ENCODE results near the gene CMSS1.

CMSS1 gene

DNA sequence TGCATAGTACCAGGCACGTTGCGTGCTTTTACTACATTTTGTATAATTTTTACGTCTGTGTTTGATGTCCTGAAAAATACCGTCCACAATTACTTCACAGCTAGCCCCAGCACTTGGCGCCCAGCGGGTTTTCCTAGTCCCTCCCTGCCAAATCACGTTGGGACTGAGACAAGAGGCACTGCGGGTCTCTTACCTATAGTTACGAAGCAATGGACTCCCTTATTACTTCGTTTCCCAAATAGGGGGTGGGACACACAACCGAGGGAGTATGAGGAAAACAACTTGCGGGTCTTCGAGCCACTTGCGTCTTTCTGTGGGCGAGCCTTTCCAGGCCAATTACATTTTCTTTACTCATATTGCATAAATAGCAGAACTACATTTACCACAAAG lies 620 bp upstream of the CMSS1 start:
- Histone ChIP-seq H3K9me2 (ENCODE audit: low read depth, low read length) (no peaks in the 10 kb centered on the region), H3K4me2 (ENCODE audit: low read length) (peak overlapping the region; percentile 86), H3K27ac (ENCODE audit: low read depth, low read length, poor library complexity, severe bottlenecking) (peak overlapping the region; percentile 60), H3K4me1 (ENCODE audit: insufficient read depth, low read length, severe bottlenecking) (peaks cover 22% of the 10 kb centered on the region), H4K20me1 (ENCODE audit: insufficient read depth, low read length) (no peaks in the 10 kb centered on the region), H3F3A (ENCODE audit: insufficient read depth, low read length) (no peaks in the 10 kb centered on the region), H3K79me2 (ENCODE audit: insufficient read depth, low read length) (peaks cover 14% of the 10 kb centered on the region), H3K36me3 (ENCODE audit: insufficient read depth, low read length) (peaks cover 6% of the 10 kb centered on the region; the same call in 1 of the 2 replicates), H2AFZ (ENCODE audit: low read length) (peak overlapping the region; percentile 53; the same call in 1 of the 2 replicates), H3K9me3 (ENCODE audit: low read length) (no peaks in the 10 kb centered on the region), H3K9ac (ENCODE audit: low read length) (peak overlapping the region; percentile 71), H3K4me3 (ENCODE audit: low read depth, low read length, poor library complexity, severe bottlenecking) (peak overlapping the region; percentile 75), H3K27me3 (ENCODE audit: insufficient read depth, low read length) (no peaks in the 10 kb centered on the region)
- no peak for TF ChIP-seq EZH2 (IDR thresholded peaks at IDR 0.05; ENCODE audit: borderline replicate concordance, low read length)
- TF ChIP-seq, protein P1, sequence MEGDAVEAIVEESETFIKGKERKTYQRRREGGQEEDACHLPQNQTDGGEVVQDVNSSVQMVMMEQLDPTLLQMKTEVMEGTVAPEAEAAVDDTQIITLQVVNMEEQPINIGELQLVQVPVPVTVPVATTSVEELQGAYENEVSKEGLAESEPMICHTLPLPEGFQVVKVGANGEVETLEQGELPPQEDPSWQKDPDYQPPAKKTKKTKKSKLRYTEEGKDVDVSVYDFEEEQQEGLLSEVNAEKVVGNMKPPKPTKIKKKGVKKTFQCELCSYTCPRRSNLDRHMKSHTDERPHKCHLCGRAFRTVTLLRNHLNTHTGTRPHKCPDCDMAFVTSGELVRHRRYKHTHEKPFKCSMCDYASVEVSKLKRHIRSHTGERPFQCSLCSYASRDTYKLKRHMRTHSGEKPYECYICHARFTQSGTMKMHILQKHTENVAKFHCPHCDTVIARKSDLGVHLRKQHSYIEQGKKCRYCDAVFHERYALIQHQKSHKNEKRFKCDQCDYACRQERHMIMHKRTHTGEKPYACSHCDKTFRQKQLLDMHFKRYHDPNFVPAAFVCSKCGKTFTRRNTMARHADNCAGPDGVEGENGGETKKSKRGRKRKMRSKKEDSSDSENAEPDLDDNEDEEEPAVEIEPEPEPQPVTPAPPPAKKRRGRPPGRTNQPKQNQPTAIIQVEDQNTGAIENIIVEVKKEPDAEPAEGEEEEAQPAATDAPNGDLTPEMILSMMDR (IDR thresholded peaks at IDR 0.05; ENCODE audit: low read length) = no peak

- no peaks in the 10 kb centered on the region for H3K9me2 ChIP-seq (ENCODE audit: low read depth, low read length)
- H3K4me3 ChIP-seq (ENCODE audit: low read depth, low read length, poor library complexity, severe bottlenecking) = peak overlapping the region; percentile 75
- no peaks in the 10 kb centered on the region for H3F3A ChIP-seq (ENCODE audit: insufficient read depth, low read length)
- peak overlapping the region; percentile 0 for H3K27ac ChIP-seq (ENCODE audit: low read depth, low read length, poor library complexity, severe bottlenecking)
- no peak for TF ChIP-seq EZH2 (IDR thresholded peaks at IDR 0.05; ENCODE audit: borderline replicate concordance, low read length)
- TF ChIP-seq, protein P1 (IDR thresholded peaks at IDR 0.05; ENCODE audit: low read length) = no peak
- no peaks in the 10 kb centered on the region for H4K20me1 ChIP-seq (ENCODE audit: insufficient read depth, low read length)
- H3K36me3 ChIP-seq (ENCODE audit: insufficient read depth, low read length) = peaks cover 6% of the 10 kb centered on the region; the same call in 1 of the 2 replicates
- H3K9me3 ChIP-seq (ENCODE audit: low read length) = no peaks in the 10 kb centered on the region
- H3K27me3 ChIP-seq (ENCODE audit: insufficient read depth, low read length) = no peaks in the 10 kb centered on the region
- peaks cover 26% of the 10 kb centered on the region for H3K4me1 ChIP-seq (ENCODE audit: insufficient read depth, low read length, severe bottlenecking)
- no peak overlapping the region for H2AFZ ChIP-seq (ENCODE audit: low read length)
- H3K79me2 ChIP-seq (ENCODE audit: insufficient read depth, low read length) = peaks cover 14% of the 10 kb centered on the region
- peak overlapping the region; percentile 71 for H3K9ac ChIP-seq (ENCODE audit: low read length)
- peak overlapping the region; percentile 86 for H3K4me2 ChIP-seq (ENCODE audit: low read length)
These were observed 1.2 kb downstream of the CMSS1 start for GRCh38 chr3:99818818-99819217.

DNA sequence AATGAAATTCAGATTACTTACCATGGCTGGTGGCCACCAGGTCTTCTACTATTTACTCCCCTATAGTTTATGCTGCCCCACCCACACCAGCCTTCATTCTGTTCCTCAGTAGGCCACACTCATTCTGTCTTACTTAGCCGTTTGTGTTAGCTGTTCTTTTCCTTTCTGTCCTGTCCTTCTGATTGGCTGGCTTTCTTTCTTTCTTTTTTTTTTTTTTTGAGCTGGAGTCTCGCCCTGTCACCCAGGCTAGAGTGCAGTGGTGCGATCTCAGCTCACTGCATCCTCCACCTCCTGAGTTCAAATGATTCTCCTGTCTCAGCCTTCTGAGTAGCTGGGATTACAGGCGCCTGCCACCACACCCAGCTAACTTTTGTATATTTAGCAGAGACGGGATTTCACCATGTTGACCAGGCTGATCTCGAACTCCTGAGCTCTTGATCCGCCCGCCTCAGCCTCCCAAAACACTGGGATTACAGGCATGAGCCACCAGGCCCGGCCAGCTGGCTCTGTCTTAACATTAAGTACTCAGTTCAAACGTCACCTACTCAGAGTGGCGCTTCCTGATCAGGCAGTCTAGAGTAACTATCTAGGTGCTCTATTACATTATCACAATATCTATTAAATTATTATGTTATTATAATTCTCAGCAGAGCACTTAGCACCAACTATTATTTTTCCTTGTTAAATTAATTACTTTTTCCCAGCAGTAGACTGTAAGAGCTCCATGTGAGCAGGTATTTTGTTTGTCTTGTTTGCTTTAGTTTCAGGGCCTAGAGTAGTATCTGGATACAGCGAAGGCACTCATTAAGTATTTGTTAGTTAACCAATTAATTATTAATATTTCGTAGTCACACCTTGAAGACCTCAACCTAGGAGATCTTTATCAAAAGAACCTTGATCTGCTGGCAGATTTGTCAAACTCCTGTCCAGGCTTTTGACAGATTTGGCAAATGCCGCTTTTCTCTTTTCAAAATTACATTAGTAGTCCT lies 6.4 kb downstream of the CMSS1 start:
- H4K20me1 ChIP-seq (ENCODE audit: insufficient read depth, low read length) = no peaks in the 10 kb centered on the region
- H3K4me3 ChIP-seq (ENCODE audit: low read depth, low read length, poor library complexity, severe bottlenecking) = no peak overlapping the region
- no peaks in the 10 kb centered on the region for H3F3A ChIP-seq (ENCODE audit: insufficient read depth, low read length)
- H3K9me2 ChIP-seq (ENCODE audit: low read depth, low read length) = no peaks in the 10 kb centered on the region
- H3K27ac ChIP-seq (ENCODE audit: low read depth, low read length, poor library complexity, severe bottlenecking) = no peak overlapping the region
- H3K4me2 ChIP-seq (ENCODE audit: low read length) = no peak overlapping the region
- no peak overlapping the region for H2AFZ ChIP-seq (ENCODE audit: low read length)
- no peaks in the 10 kb centered on the region for H3K27me3 ChIP-seq (ENCODE audit: insufficient read depth, low read length)
- H3K4me1 ChIP-seq (ENCODE audit: insufficient read depth, low read length, severe bottlenecking) = peaks cover 8% of the 10 kb centered on the region
- TF ChIP-seq, protein P1 (IDR thresholded peaks at IDR 0.05; ENCODE audit: low read length) = no peak
- TF ChIP-seq EZH2 (IDR thresholded peaks at IDR 0.05; ENCODE audit: borderline replicate concordance, low read length) = no peak
- no peak overlapping the region for H3K9ac ChIP-seq (ENCODE audit: low read length)
- peaks cover 6% of the 10 kb centered on the region; the same call in 1 of the 2 replicates for H3K36me3 ChIP-seq (ENCODE audit: insufficient read depth, low read length)
- peaks cover 17% of the 10 kb centered on the region for H3K79me2 ChIP-seq (ENCODE audit: insufficient read depth, low read length)
- no peaks in the 10 kb centered on the region for H3K9me3 ChIP-seq (ENCODE audit: low read length)

All from OCI-LY1 (cell line).